ENCODE results near the gene ACO2. TPM values are rescaled to one million over a fixed set of nuclear protein-coding genes. Genes with fewer than 3 reads are reported as not detected.
"Not testable (repeated sequence)": the region's sequence is repeated elsewhere in the genome, so short reads cannot be mapped to it uniquely, and the experiment has no call there.

Gene ACO2
- total RNA-seq (2014; rRNA removed; shearing (Covaris generic)): 28.1 and 43.7 TPM in 2 replicates

GRCh38 chr22:41468381-41469217, at the start of gene ACO2, which contains the start of gene PHF5A:
TSS of gene ACO2 (plus strand) at chr22:41469117. CDS start at chr22:41469147, 30 bp downstream.
TSS of gene PHF5A (minus strand) at chr22:41468692. CDS start at chr22:41468653, 39 bp downstream.
- peak; percentile 95 for DNase-seq (ENCODE audit: low read depth)

GRCh38 chr22:41425660-41426365, 43.1 kb upstream of the ACO2 start:
- peak; percentile 10 for DNase-seq (ENCODE audit: low read depth)

GRCh38 chr22:41429232-41429950, 39.5 kb upstream of the ACO2 start:
- peak; percentile 30 for DNase-seq (ENCODE audit: low read depth)

- no peak for DNase-seq (ENCODE audit: low read depth)
These were observed 39.0 kb upstream of the ACO2 start for GRCh38 chr22:41429951-41430332.

GRCh38 chr22:41431656-41432055, 37.3 kb upstream of the ACO2 start:
- DNase-seq (ENCODE audit: low read depth): no peak

- DNase-seq (ENCODE audit: low read depth): not testable (repeated sequence)
These were observed 35.4 kb upstream of the ACO2 start for GRCh38 chr22:41433480-41433879.

- not testable (repeated sequence) for DNase-seq (ENCODE audit: low read depth)
These were observed 34.4 kb upstream of the ACO2 start for GRCh38 chr22:41434361-41435003.

GRCh38 chr22:41435560-41435959, 33.4 kb upstream of the ACO2 start:
- no peak for DNase-seq (ENCODE audit: low read depth)

- DNase-seq (ENCODE audit: low read depth): no peak
These were observed 32.4 kb upstream of the ACO2 start for GRCh38 chr22:41436322-41437113.

GRCh38 chr22:41437198-41437597, 31.7 kb upstream of the ACO2 start:
- DNase-seq (ENCODE audit: low read depth): no peak

- DNase-seq (ENCODE audit: low read depth): not testable (repeated sequence)
These were observed 28.4 kb upstream of the ACO2 start for GRCh38 chr22:41440511-41440910.

GRCh38 chr22:41442240-41442792, 26.6 kb upstream of the ACO2 start:
- DNase-seq (ENCODE audit: low read depth): no peak

- DNase-seq (ENCODE audit: low read depth): peak; percentile 88
These were observed 24.4 kb upstream of the ACO2 start for GRCh38 chr22:41444360-41445128.

- peak; percentile 36 for DNase-seq (ENCODE audit: low read depth)
These were observed 23.5 kb upstream of the ACO2 start for GRCh38 chr22:41445129-41446056.

GRCh38 chr22:41446057-41446501, 22.8 kb upstream of the ACO2 start:
- DNase-seq (ENCODE audit: low read depth): peak; percentile 32

- DNase-seq (ENCODE audit: low read depth): peak; percentile 86
These were observed 22.1 kb upstream of the ACO2 start, which contains the start of gene TOB2 for GRCh38 chr22:41446639-41447434. TSS of gene TOB2 (minus strand) at chr22:41446801. CDS start at chr22:41437345, 9,456 bp downstream.

GRCh38 chr22:41447435-41448188, 21.3 kb upstream of the ACO2 start:
- peak; percentile 65 for DNase-seq (ENCODE audit: low read depth)

All from M059J (cell line).